GM13977 (cell line): ENCODE data around the gene COL4A2.

ENCODE experiments used
- DNase-seq: peaks from one replicate; pipeline ENCODE4 v3.0.0; 2012; ENCODE audit warnings: low spot score
- CTCF ChIP-seq: IDR thresholded peaks from 2 replicates; pipeline ENCODE4 v1.5.1; 2012; ENCODE audit warnings: mild to moderate bottlenecking, control low read depth; ENCODE audit not compliant: insufficient read depth; ENCODE audit errors: extremely low read depth, missing control alignments
- in situ Hi-C: fragments of 300-500 bp; cut with MboI; formaldehyde crosslinking; loops from one replicate; pipeline ENCODE4 v1.12.0; 2022; ENCODE audit warnings: low sequenced_read_pairs, low pct_unique_long_range_greater_than_20kb, mixed read lengths, inconsistent platforms; ENCODE audit not compliant: unreplicated experiment

Gene COL4A2

GRCh38 chr13:110339263-110339662 is 32.2 kb downstream of the COL4A2 start:
- no peak for TF ChIP-seq CTCF
- in situ Hi-C loops: no loop called here

GRCh38 chr13:110339975-110340550 is 33.0 kb downstream of the COL4A2 start:
- TF ChIP-seq CTCF: no peak
- in situ Hi-C loops: no loop called here
- DNase-seq: no peak

More at GRCh38 chr13:110339263-110339662, 32.2 kb downstream of the COL4A2 start:
- no peak for DNase-seq

GRCh38 chr13:110340812-110341444 is 33.8 kb downstream of the COL4A2 start:
- DNase-seq: no peak
- no peak for TF ChIP-seq CTCF
- in situ Hi-C loops: no loop called here

- no peak for DNase-seq
- in situ Hi-C loops: no loop called here
- no peak for TF ChIP-seq CTCF
Observed at GRCh38 chr13:110341445-110342244, 34.6 kb downstream of the COL4A2 start.

- DNase-seq: no peak
- no peak for TF ChIP-seq CTCF
- in situ Hi-C loops: no loop called here
Observed at GRCh38 chr13:110342474-110342873, 35.4 kb downstream of the COL4A2 start.

GRCh38 chr13:110343241-110343865 is 36.3 kb downstream of the COL4A2 start:
- in situ Hi-C loops: no loop called here
- no peak for TF ChIP-seq CTCF

More at GRCh38 chr13:110343241-110343865, 36.3 kb downstream of the COL4A2 start:
- no peak for DNase-seq
